Erythroblast (primary cell): Measurements from ENCODE around the gene LOXL1.

ENCODE experiments used
- GATA1 ChIP-seq: IDR thresholded peaks from 2 replicates; pipeline ENCODE4 v1.6.1; 2011; ENCODE audit warnings: low read depth, mild to moderate bottlenecking, control low read depth, low read length, moderate library complexity
- POLR2A ChIP-seq: IDR thresholded peaks from 2 replicates; pipeline ENCODE4 v1.6.1; 2011; ENCODE audit warnings: mild to moderate bottlenecking, low read length

DNA sequence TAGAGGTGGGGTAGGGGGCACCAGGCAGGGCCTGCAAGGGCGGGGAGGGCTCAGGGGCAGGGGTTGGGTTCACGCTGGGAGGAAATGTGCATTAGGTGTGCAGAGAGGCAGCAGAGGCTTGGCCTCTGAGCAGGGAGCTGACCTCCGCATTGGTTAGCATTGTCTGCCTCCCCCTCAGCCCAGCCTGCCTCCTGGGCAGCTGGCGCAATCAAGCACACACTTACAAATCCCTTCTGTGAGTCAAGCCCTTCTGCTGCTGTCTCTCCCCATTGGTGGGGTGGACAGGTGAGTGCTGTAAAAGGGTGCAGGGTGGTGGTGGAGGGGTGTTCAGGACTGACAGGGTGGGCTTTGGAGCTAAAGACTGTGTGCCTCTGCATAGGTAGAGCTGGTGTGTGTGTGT lies 9.3 kb downstream of the LOXL1 start:
- TF ChIP-seq POLR2A = no peak
- TF ChIP-seq GATA1 = no peak
